LNCaP clone FGC (cell line): ENCODE measurements around the gene EPHA7.

Experiments
- DNase-seq: peaks from one replicate; pipeline ENCODE4 v3.0.0-alpha.2; 2011; ENCODE audit warnings: low read depth
- H3K4me3 ChIP-seq: 2 replicates; pipeline ENCODE4 v1.5.1; 2011; ENCODE audit warnings: mild to moderate bottlenecking, low read depth, low read length, control low read depth
- TF ChIP-seq, protein P1 (sequence below): IDR thresholded peaks from 2 replicates; pipeline ENCODE4 v1.5.1; 2012; ENCODE audit warnings: mild to moderate bottlenecking; ENCODE audit not compliant: control insufficient read depth, insufficient read depth; ENCODE audit errors: extremely low read depth

The EPHA7 gene

DNA sequence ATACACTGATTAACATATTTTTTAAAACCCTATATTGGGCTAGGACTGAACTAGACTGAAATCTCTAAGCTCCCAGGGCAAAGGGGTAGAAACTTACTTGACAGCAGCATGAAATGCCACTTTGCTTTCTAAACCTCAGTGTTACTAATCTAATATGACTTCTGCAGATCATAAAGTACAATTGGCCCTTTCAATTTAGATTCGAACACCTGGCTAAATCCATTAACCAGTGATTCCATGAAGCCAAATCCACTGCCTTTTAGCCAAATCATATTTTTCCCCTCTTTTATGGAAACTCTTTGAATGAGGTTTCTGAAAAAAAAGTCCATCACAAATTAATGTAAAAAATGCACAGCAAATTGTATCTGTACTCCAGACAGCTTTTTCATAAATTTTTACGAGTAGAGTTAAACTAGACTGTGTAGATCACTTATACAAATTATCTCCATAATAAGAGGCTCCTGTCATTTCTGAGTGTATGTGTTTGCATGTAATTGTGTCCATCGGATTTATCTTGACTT lies 25.7 kb downstream of the EPHA7 start:
- no peak for DNase-seq
- TF ChIP-seq, protein P1, sequence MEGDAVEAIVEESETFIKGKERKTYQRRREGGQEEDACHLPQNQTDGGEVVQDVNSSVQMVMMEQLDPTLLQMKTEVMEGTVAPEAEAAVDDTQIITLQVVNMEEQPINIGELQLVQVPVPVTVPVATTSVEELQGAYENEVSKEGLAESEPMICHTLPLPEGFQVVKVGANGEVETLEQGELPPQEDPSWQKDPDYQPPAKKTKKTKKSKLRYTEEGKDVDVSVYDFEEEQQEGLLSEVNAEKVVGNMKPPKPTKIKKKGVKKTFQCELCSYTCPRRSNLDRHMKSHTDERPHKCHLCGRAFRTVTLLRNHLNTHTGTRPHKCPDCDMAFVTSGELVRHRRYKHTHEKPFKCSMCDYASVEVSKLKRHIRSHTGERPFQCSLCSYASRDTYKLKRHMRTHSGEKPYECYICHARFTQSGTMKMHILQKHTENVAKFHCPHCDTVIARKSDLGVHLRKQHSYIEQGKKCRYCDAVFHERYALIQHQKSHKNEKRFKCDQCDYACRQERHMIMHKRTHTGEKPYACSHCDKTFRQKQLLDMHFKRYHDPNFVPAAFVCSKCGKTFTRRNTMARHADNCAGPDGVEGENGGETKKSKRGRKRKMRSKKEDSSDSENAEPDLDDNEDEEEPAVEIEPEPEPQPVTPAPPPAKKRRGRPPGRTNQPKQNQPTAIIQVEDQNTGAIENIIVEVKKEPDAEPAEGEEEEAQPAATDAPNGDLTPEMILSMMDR: no peak
- no peak overlapping the region for H3K4me3 ChIP-seq

DNA sequence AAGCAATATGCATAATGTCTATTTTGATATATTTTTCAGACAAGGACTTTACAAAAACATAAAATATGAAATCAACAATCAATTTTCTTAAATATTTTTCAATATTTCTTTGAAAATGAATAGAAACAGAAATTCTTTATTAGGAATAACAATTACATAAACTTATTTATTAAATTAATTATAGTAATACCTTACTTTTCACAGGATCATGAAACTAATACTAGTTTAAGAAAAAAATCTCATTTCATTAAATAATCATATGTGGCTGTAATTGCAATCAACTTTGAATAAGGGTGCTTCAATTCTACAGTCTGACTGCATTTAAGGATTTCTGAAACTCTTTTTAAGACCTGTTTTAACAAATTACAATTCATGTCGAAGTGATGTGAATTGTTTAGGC lies 26.6 kb downstream of the EPHA7 start:
- TF ChIP-seq, protein P1: no peak
- no peak overlapping the region for H3K4me3 ChIP-seq
- DNase-seq: no peak

DNA sequence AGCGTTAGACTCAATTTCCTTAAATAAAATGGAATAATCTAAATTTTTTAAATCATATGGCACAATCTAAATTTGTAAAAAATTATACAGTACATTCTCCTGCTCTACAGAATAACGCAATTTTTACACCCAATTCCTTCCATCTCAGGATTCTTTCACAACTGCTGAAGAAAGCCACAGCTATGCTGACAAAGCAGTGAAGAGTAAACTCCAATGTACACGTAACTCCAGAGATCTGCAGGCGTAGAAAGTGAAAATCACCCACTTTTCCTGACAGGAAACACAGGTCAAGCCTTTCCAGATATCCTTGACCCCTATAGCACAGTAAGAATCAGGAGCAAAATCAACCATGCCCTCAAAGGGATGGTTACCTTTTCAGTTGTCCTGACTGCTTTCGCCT lies 27.4 kb downstream of the EPHA7 start:
- DNase-seq: no peak
- TF ChIP-seq, protein P1: no peak
- H3K4me3 ChIP-seq: no peak overlapping the region

DNA sequence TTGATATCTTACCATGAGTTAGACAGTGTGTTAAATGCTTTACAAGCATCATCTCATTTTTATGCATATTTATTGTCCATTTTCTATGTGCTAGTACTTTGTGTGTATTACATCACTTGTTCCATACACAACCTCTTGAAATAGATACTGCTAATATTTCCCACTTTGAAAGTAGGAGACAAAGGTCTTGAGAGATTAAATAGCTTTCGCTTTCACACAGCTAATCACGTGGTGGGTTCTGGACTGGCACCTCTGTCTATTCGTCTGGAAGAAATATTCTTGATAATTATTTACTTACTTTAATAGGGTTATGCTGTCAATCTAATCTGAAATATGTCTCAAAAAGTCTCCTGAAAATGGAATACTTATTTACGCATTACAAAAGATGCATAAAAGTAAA lies 30.2 kb downstream of the EPHA7 start:
- no peak for DNase-seq
- H3K4me3 ChIP-seq: no peak overlapping the region
- TF ChIP-seq, protein P1: no peak

DNA sequence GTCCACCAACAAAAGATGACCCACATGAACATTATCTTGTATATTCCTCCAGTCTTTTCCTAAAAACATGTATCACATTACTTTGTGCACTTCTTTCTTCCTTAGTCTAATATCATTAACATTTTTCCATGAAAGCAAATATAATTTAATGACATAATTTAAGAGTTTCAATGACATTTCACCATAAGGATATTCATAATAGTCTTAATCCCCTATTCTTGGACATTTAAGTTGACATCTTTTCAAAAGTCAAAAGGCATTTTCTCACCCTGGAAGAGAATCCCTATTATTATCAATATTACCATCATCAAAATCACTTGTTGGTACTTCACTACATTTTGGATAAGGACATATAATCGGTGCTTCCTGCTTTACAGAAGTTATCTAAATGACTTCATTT lies 31.3 kb downstream of the EPHA7 start:
- TF ChIP-seq, protein P1: no peak
- no peak overlapping the region for H3K4me3 ChIP-seq
- no peak for DNase-seq

DNA sequence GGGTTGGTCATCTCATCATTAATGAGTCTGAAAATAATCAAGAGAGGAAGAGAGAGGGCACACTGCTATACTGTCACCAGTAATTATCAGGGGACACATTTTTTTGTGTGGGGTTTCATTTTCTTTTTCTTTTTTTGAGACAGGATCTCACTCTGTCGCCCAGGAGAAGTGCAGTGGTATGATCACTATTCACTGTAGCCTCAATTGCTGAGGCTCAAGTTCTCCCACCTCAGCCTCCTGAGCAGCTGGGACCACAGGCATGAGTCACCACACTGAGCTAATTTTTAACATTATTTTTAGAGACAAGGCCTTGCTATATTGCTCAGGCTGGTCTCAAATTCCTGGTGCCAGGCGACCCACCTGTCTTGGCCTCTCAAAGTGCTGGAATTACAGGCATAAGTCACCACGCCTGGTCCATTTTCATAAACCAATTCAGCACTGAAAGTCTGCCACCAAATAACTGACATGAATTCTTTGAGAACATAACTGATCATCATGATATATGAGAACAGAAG lies 43.3 kb downstream of the EPHA7 start:
- no peak for DNase-seq
- no peak overlapping the region for H3K4me3 ChIP-seq
- TF ChIP-seq, protein P1: no peak

DNA sequence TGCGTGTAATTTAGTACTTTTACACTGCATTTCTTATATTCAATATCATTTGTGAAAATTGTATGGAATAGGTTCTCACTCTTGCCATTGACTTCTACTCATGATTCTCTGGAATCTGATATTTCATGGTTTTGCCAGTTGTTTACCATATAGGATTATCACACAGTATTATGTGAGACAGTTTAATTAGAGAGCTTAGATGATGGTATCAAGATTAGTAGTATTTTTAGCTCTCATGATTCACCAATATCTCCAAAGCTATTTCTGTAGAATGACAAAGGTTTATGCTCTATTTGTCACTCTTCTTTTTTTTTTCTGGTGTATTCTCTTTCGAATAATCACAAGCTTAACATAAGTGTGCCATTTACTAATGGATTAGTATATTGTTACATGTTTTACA lies 45.9 kb downstream of the EPHA7 start:
- no peak overlapping the region for H3K4me3 ChIP-seq
- TF ChIP-seq, protein P1: no peak
- DNase-seq: no peak
